Upper lobe of left lung (tissue), 6 donors: ENCODE measurements around the gene ZNF431. TPM values are rescaled to one million over a fixed set of nuclear protein-coding genes. Genes with fewer than 3 reads are reported as not detected.

ENCODE experiments used
- ATAC-seq, 2 donors: fragments of 200-7000 bp; cut with Tn5 transposase; one replicate each; pipeline ENCODE4 v1.9.1; 2022; ENCODE audit warnings: mild to moderate bottlenecking in 2 of 2, moderate library complexity in 2 of 2; ENCODE audit not compliant: low FRiP score in 2 of 2
- DNase-seq, 2 donors: peaks; one replicate each; pipeline ENCODE4 v3.0.0-alpha.2; 2019 to 2020
- H3K27ac ChIP-seq, 4 donors: fragments of 200-600 bp; sonication (generic); one replicate each; pipeline ENCODE4 v1.5.1; 2016 to 2019
- H3K27me3 ChIP-seq, 4 donors: fragments of 200-600 bp; sonication (generic); one replicate each; pipeline ENCODE4 v1.5.1; 2017 to 2019
- H3K36me3 ChIP-seq, 4 donors: fragments of 200-600 bp; sonication (generic); one replicate each; pipeline ENCODE4 v1.5.1; 2016 to 2019
- H3K4me1 ChIP-seq, 4 donors: fragments of 200-600 bp; sonication (generic); one replicate each; pipeline ENCODE4 v1.5.1; 2018 to 2019
- H3K4me3 ChIP-seq, 4 donors: fragments of 200-600 bp; sonication (generic); one replicate each; pipeline ENCODE4 v1.5.1; 2017 to 2019; ENCODE audit warnings: mild to moderate bottlenecking in 2 of 4, moderate library complexity in 1 of 4
- H3K9me3 ChIP-seq, 4 donors: fragments of 200-600 bp; sonication (generic); one replicate each; pipeline ENCODE4 v1.5.1; 2018 to 2019
- EP300 ChIP-seq, 4 donors: sonication (generic); formaldehyde crosslinking; IDR thresholded peaks; one replicate each; pipeline ENCODE4 v1.5.1; 2017; ENCODE audit warnings: antibody characterized with exemption in 4 of 4, control low read depth in 2 of 4
- POLR2A ChIP-seq, 4 donors: fragments of 450-650 bp; IDR thresholded peaks; one replicate each; pipeline ENCODE4 v1.5.1; 2016 to 2017; ENCODE audit warnings: antibody characterized with exemption in 4 of 4, mild to moderate bottlenecking in 2 of 4
- POLR2AphosphoS5 ChIP-seq, 2 donors: sonication (generic); formaldehyde crosslinking; IDR thresholded peaks; one replicate each; pipeline ENCODE4 v1.5.1; 2017; ENCODE audit warnings: antibody characterized with exemption in 2 of 2
- WGBS, 2 donors: methylation state at CpG; one replicate each; pipeline ENCODE4 v1.1.5; 2017 to 2018; 5-methylcytosine and 5-hydroxymethylcytosine counted together
- total RNA-seq, 6 donors: library from RNA; depleted of rRNA in 4 of 6; stranded (reverse); fragments of >200 nt in 4 of 6; gene quantifications; one replicate each; pipeline versions ENCODE4 v1.1.0 to v1.2.1, GENCODE V29; 2016 to 2021
- TF ChIP-seq, protein P1 (sequence below), 6 experiments: fragments of 450-650 bp in 4 of 6; fragments of 200-600 bp in 2 of 6; sonication (generic) in 2 of 6; IDR thresholded peaks; one replicate each; pipeline ENCODE4 v1.5.1; 2016 to 2019; ENCODE audit warnings: antibody characterized with exemption in 6 of 6
- donor health status: DM: no; HTN: no; CAD: no; lungs with moderate emphysema.
- donor health status: DM: no; HTN: yes; CAD: no; lungs with severe emphysema.

ZNF431 gene
- total RNA-seq, 6 donors from 2014 or later, result 16.6 to 74.1 (median 38.1) TPM

DNA sequence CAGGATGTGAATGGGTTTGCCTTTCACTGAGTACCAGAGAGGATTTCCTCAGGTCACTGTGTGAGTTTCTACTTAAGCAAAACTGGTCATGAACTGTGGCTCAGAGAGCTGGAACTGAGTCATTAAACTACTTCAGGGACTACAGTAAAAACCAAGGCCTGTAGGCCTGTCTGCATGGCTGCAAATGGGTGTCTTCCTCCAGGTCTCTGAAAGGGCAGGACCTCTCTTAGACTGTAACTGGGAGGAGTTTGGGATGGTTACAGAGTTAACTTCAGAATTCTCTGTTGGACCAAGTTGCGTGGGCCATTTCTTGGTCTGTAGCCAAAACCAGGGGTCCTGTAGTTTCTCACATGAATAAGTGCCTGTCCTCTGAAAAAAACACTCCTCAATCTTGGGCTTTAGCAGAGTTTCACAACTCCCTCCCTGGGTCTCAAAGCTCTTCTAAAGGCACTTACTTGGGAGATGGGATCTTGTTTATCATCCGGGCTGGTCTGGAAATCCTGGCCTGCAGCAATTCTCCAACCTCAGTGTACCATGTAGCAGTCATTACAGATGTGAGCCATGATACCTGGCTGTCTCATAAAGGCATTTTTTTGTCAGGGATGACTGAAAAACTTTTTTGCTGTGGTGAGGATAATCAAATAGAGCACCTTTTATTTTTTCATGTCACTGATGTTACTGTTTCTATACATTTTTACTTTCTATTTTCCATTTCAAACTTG is 40.2 kb upstream of the ZNF431 start:
- H3K27me3 ChIP-seq, result no peaks in the 10 kb centered on the region
- ATAC-seq (no peak), DNase-seq (no peak)
- no peak overlapping the region for H3K4me3 ChIP-seq
- TF ChIP-seq EP300 (IDR thresholded peaks at IDR 0.05), result no peak
- TF ChIP-seq POLR2AphosphoS5 (IDR thresholded peaks at IDR 0.05), result no peak
- TF ChIP-seq, protein P1, sequence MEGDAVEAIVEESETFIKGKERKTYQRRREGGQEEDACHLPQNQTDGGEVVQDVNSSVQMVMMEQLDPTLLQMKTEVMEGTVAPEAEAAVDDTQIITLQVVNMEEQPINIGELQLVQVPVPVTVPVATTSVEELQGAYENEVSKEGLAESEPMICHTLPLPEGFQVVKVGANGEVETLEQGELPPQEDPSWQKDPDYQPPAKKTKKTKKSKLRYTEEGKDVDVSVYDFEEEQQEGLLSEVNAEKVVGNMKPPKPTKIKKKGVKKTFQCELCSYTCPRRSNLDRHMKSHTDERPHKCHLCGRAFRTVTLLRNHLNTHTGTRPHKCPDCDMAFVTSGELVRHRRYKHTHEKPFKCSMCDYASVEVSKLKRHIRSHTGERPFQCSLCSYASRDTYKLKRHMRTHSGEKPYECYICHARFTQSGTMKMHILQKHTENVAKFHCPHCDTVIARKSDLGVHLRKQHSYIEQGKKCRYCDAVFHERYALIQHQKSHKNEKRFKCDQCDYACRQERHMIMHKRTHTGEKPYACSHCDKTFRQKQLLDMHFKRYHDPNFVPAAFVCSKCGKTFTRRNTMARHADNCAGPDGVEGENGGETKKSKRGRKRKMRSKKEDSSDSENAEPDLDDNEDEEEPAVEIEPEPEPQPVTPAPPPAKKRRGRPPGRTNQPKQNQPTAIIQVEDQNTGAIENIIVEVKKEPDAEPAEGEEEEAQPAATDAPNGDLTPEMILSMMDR (IDR thresholded peaks at IDR 0.05), result no peak
- no peak for TF ChIP-seq POLR2A (IDR thresholded peaks at IDR 0.05)
- no peaks in the 10 kb centered on the region for H3K9me3 ChIP-seq
- peaks cover 0 to 7% (median 2%) of the 10 kb centered on the region in 4 donors for H3K36me3 ChIP-seq
- H3K27ac ChIP-seq, result no peak overlapping the region
- 96 to 98% methylated on average over 2 of the region's 2 CpGs for WGBS, 2 donors
- no peaks in the 10 kb centered on the region for H3K4me1 ChIP-seq

GRCh38 chr19:21109116-21109515 is 32.7 kb upstream of the ZNF431 start:
- Histone ChIP-seq H3K27me3 (no peaks in the 10 kb centered on the region), H3K4me1 (no peaks in the 10 kb centered on the region), H3K4me3 (no peak overlapping the region), H3K27ac (no peak overlapping the region), H3K9me3 (peaks cover 0 to 8% (median 7%) of the 10 kb centered on the region in 4 donors), H3K36me3 (peaks cover 0 to 7% (median 2%) of the 10 kb centered on the region in 4 donors)
- no peak for ATAC-seq
- no peak for DNase-seq
- no peak for TF ChIP-seq POLR2A (IDR thresholded peaks at IDR 0.05)
- TF ChIP-seq, protein P1 (IDR thresholded peaks at IDR 0.05), result no peak
- no peak for TF ChIP-seq EP300 (IDR thresholded peaks at IDR 0.05)
- TF ChIP-seq POLR2AphosphoS5 (IDR thresholded peaks at IDR 0.05), result no peak

GRCh38 chr19:21110183-21110582 is 31.7 kb upstream of the ZNF431 start:
- DNase-seq (no peak), ATAC-seq (no peak)
- Histone ChIP-seq H3K4me1 (no peaks in the 10 kb centered on the region), H3K27me3 (no peaks in the 10 kb centered on the region), H3K36me3 (peaks cover 0 to 7% (median 2%) of the 10 kb centered on the region in 4 donors), H3K4me3 (no peak overlapping the region), H3K27ac (no peak overlapping the region), H3K9me3 (peaks cover 0 to 16% (median 13%) of the 10 kb centered on the region in 4 donors)
- WGBS, 2 donors, result 59 to 82% methylated on average over 1 of the region's 1 CpG
- no peak for TF ChIP-seq POLR2AphosphoS5 (IDR thresholded peaks at IDR 0.05)
- TF ChIP-seq, protein P1 (IDR thresholded peaks at IDR 0.05), result no peak
- no peak for TF ChIP-seq POLR2A (IDR thresholded peaks at IDR 0.05)
- TF ChIP-seq EP300 (IDR thresholded peaks at IDR 0.05), result no peak

- H3K36me3 ChIP-seq, result peaks cover 6 to 15% (median 12%) of the 10 kb centered on the region in 4 donors
Observed at GRCh38 chr19:21115430-21115829, 26.4 kb upstream of the ZNF431 start.

More at GRCh38 chr19:21115430-21115829, 26.4 kb upstream of the ZNF431 start:
- Histone ChIP-seq H3K27ac (no peak overlapping the region), H3K27me3 (no peaks in the 10 kb centered on the region), H3K4me1 (no peaks in the 10 kb centered on the region), H3K4me3 (no peak overlapping the region), H3K9me3 (peaks cover 0 to 26% (median 18%) of the 10 kb centered on the region in 4 donors)
- ATAC-seq (no peak), DNase-seq (no peak)
- TF ChIP-seq POLR2AphosphoS5 (IDR thresholded peaks at IDR 0.05), result no peak
- TF ChIP-seq POLR2A (IDR thresholded peaks at IDR 0.05), result no peak
- TF ChIP-seq, protein P1 (IDR thresholded peaks at IDR 0.05), result no peak
- no peak for TF ChIP-seq EP300 (IDR thresholded peaks at IDR 0.05)
